ENCODE data around the gene PPEF2. TPM values are rescaled to one million over a fixed set of nuclear protein-coding genes. Genes with fewer than 3 reads are reported as not detected.

Gene PPEF2
- total RNA-seq, 1 donor from 2014 or later, result not detected

DNA sequence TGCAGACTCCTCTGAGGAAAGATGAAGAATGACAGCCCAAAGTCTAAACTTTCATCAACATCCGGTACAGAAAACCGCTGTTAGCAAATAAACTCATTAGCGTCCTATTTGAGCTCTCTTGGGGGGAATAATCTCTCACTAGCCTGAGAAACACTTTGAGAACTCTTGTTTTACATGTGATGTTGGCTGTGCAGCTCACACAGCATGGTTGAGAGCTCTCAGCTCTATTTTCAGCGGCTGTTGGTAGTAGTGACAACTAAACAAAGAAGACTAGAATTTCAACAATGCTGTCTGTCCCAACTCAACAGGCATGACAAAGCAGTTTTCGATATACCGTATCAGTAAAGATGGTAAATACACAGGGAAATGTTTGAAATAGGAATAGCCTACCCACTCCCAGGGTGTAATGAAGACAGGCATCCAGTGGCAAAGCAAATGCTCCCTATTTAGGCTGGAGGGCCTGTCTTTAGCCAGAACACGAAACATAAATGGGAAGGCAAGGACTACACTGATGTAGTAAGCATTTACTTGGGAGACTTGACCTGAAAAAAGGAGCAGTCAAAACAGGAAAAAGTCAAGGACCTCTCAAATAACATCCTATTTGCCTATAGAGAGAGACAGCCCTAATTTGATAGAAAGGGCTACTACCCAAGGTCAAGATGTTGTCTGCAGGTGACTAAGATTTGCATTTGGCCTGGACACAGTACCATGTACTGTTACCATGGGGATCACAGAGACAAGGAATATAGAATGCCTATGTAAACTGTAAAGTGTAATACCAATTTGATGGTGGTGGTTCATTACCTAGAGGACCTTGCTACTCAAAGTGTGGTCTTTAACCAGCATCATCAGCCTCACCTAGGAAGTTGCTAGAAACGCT is 60.4 kb downstream of the PPEF2 start:
- no peak overlapping the region for H3K27ac ChIP-seq (ENCODE audit: low read depth, low read length)
- no peaks in the 10 kb centered on the region for H3K9me3 ChIP-seq (ENCODE audit: insufficient read depth, low read depth, low read length)
- H2AFZ ChIP-seq (ENCODE audit: low read depth, low read length), result peak overlapping the region; percentile 7
- H3K79me2 ChIP-seq (ENCODE audit: insufficient read depth, low read length), result no peaks in the 10 kb centered on the region
- DNase-seq (ENCODE audit: low read depth) (peak; percentile 11), FAIRE-seq (no peak)
- Mint-ChIP-seq H3K27ac (ENCODE audit: unreplicated experiment) (peak overlapping the region; percentile 34), H3K36me3 (ENCODE audit: low read depth, unreplicated experiment) (no peaks in the 10 kb centered on the region), H3K4me3 (ENCODE audit: unreplicated experiment) (no peak overlapping the region), H3K4me1 (ENCODE audit: low read depth, unreplicated experiment) (peaks cover 22% of the 10 kb centered on the region), H3K27me3 (ENCODE audit: low read depth, unreplicated experiment) (no peaks in the 10 kb centered on the region), H3K9me3 (ENCODE audit: unreplicated experiment) (no peaks in the 10 kb centered on the region)
- no peaks in the 10 kb centered on the region for H3K36me3 ChIP-seq (ENCODE audit: insufficient read depth, low read length)
- peaks cover 18% of the 10 kb centered on the region for H3K4me1 ChIP-seq (ENCODE audit: insufficient read depth, low read length)
- no peak for TF ChIP-seq EZH2 (IDR thresholded peaks at IDR 0.05; ENCODE audit: insufficient read depth, low read length)
- TF ChIP-seq, protein P1, sequence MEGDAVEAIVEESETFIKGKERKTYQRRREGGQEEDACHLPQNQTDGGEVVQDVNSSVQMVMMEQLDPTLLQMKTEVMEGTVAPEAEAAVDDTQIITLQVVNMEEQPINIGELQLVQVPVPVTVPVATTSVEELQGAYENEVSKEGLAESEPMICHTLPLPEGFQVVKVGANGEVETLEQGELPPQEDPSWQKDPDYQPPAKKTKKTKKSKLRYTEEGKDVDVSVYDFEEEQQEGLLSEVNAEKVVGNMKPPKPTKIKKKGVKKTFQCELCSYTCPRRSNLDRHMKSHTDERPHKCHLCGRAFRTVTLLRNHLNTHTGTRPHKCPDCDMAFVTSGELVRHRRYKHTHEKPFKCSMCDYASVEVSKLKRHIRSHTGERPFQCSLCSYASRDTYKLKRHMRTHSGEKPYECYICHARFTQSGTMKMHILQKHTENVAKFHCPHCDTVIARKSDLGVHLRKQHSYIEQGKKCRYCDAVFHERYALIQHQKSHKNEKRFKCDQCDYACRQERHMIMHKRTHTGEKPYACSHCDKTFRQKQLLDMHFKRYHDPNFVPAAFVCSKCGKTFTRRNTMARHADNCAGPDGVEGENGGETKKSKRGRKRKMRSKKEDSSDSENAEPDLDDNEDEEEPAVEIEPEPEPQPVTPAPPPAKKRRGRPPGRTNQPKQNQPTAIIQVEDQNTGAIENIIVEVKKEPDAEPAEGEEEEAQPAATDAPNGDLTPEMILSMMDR (IDR thresholded peaks at IDR 0.05; ENCODE audit: insufficient read depth, low read depth, low read length), result no peak
- H3K27me3 ChIP-seq (ENCODE audit: insufficient read depth, low read length), result no peaks in the 10 kb centered on the region
- no peak overlapping the region for H3K9ac ChIP-seq (ENCODE audit: low read length)
- no peak overlapping the region for H3K4me3 ChIP-seq (ENCODE audit: insufficient read depth, low read depth, low read length)
- H3K4me2 ChIP-seq (ENCODE audit: low read length), result no peak overlapping the region
- no peaks in the 10 kb centered on the region for H4K20me1 ChIP-seq (ENCODE audit: insufficient read depth, low read length)

DNA sequence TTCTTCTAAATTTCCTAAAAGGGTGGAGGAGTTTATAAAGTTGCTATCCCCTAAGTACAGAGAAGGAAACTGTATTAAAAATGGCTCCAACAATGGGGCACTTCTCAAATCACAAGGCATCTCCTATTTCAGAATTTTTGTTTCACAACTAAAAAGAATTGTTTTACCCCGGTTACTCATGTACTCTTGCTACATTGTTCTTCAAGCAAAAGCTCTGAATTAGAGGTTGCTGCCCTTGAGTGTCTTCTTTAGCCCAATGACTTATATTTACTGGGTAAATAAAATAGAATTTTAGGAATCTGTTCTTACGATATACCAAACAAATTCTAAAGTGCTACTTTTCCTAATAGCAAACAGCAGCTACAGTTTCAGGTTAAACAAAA is 67.5 kb downstream of the PPEF2 start:
- DNase-seq (ENCODE audit: low read depth), result no peak
- Histone ChIP-seq H3K36me3 (ENCODE audit: insufficient read depth, low read length) (no peaks in the 10 kb centered on the region), H3K79me2 (ENCODE audit: insufficient read depth, low read length) (no peaks in the 10 kb centered on the region), H3K4me1 (ENCODE audit: insufficient read depth, low read length) (peaks cover 2% of the 10 kb centered on the region), H4K20me1 (ENCODE audit: insufficient read depth, low read length) (no peaks in the 10 kb centered on the region), H3K27ac (ENCODE audit: low read depth, low read length) (no peak overlapping the region), H3K4me2 (ENCODE audit: low read length) (no peak overlapping the region), H3K9ac (ENCODE audit: low read length) (no peak overlapping the region), H3K9me3 (ENCODE audit: insufficient read depth, low read depth, low read length) (no peaks in the 10 kb centered on the region), H2AFZ (ENCODE audit: low read depth, low read length) (no peak overlapping the region), H3K4me3 (ENCODE audit: insufficient read depth, low read depth, low read length) (no peak overlapping the region), H3K27me3 (ENCODE audit: insufficient read depth, low read length) (no peaks in the 10 kb centered on the region)
- no peak overlapping the region for H3K4me3 Mint-ChIP-seq (ENCODE audit: unreplicated experiment)
- TF ChIP-seq EZH2 (IDR thresholded peaks at IDR 0.05; ENCODE audit: insufficient read depth, low read length), result no peak
- TF ChIP-seq, protein P1 (IDR thresholded peaks at IDR 0.05; ENCODE audit: insufficient read depth, low read depth, low read length), result no peak
- H3K27me3 Mint-ChIP-seq (ENCODE audit: low read depth, unreplicated experiment), result no peaks in the 10 kb centered on the region
- peaks cover 3% of the 10 kb centered on the region for H3K36me3 Mint-ChIP-seq (ENCODE audit: low read depth, unreplicated experiment)
- H3K27ac Mint-ChIP-seq (ENCODE audit: unreplicated experiment), result no peak overlapping the region
- H3K9me3 Mint-ChIP-seq (ENCODE audit: unreplicated experiment), result no peaks in the 10 kb centered on the region
- no peak for FAIRE-seq
- H3K4me1 Mint-ChIP-seq (ENCODE audit: low read depth, unreplicated experiment), result no peaks in the 10 kb centered on the region

Measured in astrocyte (in vitro differentiated cells and primary cell).